Neural cell (in vitro differentiated cells): ENCODE data around the gene RRP15.

Experiments
- CTCF ChIP-seq: fragments of 450-650 bp; IDR thresholded peaks from 2 replicates; pipeline ENCODE4 v1.5.1; 2014; ENCODE audit warnings: antibody characterized with exemption, mild to moderate bottlenecking, moderate library complexity; ENCODE audit not compliant: poor library complexity, severe bottlenecking
- EZH2 ChIP-seq: fragments of 200-600, 300-800 bp; shearing (Covaris generic), sonication (generic); IDR thresholded peaks from 2 replicates; pipeline ENCODE4 v1.6.1; 2014; ENCODE audit warnings: antibody characterized with exemption, low read length, borderline replicate concordance, mild to moderate bottlenecking; ENCODE audit not compliant: insufficient read depth, poor library complexity, severe bottlenecking
- POLR2AphosphoS5 ChIP-seq: IDR thresholded peaks from 2 replicates; pipeline ENCODE4 v1.6.1; 2012
- SMC3 ChIP-seq: fragments of 450-650 bp; conservative IDR thresholded peaks from 2 replicates; pipeline ENCODE4 v1.6.1; 2014; ENCODE audit warnings: antibody characterized with exemption, mild to moderate bottlenecking, moderate library complexity; ENCODE audit not compliant: poor library complexity
- TAF1 ChIP-seq: IDR thresholded peaks from 2 replicates; pipeline ENCODE4 v1.6.1; 2012; ENCODE audit warnings: low read depth

- TF ChIP-seq CTCF: no peak
- TF ChIP-seq EZH2: no peak
- TF ChIP-seq TAF1: no peak
- no peak for TF ChIP-seq POLR2AphosphoS5
- no peak for TF ChIP-seq SMC3
Measured at GRCh38 chr1:218304281-218305039, 19.4 kb downstream of the RRP15 start.
